Measurements from ENCODE around the gene PAM.

DNA sequence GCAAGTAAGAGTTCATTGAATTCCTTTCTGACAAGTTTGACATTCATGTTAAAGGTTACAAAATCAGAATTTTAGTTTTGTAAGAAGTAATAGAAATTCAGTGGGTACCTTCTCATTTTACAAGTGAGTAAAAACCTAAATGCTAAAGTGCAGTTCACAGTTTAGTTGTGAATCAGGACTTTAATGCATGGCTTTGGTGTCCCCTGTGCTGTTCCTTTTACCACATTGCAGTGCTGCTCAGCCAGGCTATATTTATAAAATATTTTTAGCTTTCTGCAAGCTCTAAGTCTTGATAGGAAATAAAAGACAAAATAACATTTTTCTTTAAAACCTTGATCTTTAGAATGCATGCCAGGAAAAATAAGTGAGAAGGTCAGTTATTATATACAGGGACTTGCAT, 26.3 kb downstream of the PAM start:
- TF ChIP-seq, protein P1, sequence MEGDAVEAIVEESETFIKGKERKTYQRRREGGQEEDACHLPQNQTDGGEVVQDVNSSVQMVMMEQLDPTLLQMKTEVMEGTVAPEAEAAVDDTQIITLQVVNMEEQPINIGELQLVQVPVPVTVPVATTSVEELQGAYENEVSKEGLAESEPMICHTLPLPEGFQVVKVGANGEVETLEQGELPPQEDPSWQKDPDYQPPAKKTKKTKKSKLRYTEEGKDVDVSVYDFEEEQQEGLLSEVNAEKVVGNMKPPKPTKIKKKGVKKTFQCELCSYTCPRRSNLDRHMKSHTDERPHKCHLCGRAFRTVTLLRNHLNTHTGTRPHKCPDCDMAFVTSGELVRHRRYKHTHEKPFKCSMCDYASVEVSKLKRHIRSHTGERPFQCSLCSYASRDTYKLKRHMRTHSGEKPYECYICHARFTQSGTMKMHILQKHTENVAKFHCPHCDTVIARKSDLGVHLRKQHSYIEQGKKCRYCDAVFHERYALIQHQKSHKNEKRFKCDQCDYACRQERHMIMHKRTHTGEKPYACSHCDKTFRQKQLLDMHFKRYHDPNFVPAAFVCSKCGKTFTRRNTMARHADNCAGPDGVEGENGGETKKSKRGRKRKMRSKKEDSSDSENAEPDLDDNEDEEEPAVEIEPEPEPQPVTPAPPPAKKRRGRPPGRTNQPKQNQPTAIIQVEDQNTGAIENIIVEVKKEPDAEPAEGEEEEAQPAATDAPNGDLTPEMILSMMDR (IDR thresholded peaks at IDR 0.05): no peak
- no peak for TF ChIP-seq POLR2A (IDR thresholded peaks at IDR 0.05)
